NCI-H2196 treated with DMSO at 0.1 percent for 48 hours (cell line): Measurements from ENCODE around the gene IGFL1.
A peak's percentile ranks its signal among the peaks of the same experiment; 100 is the strongest.
"Not testable (repeated sequence)": the region's sequence is repeated elsewhere in the genome, so short reads cannot be mapped to it uniquely, and the experiment has no call there.

ENCODE experiments used
- DNase-seq: peaks from one replicate; lab custom pipeline; 2025; ENCODE audit not compliant: unreplicated experiment; lab: John Stamatoyannopoulos, UW

Gene IGFL1

DNA sequence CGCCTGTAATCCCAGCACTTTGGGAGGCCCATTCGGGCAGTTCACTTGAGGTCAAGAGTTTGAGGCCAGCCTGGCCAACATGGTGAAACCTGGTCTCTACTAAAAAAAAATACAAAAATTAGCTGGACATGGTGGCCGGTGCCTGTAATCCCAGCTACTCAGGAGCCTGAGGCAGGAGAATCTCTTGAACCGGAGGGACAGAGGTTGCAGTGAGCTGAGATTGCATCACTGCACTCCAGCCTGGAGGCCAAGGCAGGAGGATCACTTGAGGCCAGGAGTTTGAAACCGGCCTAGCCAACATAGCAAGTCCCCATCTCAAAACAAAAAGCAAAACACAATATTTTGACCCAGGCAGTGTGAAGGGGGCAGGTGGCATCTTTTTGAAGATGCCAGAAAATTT lies 35.3 kb downstream of the IGFL1 start:
- DNase-seq: not testable (repeated sequence)

- peak; percentile 53 for DNase-seq
Measured at GRCh38 chr19:46265217-46265828, 35.8 kb downstream of the IGFL1 start.

DNA sequence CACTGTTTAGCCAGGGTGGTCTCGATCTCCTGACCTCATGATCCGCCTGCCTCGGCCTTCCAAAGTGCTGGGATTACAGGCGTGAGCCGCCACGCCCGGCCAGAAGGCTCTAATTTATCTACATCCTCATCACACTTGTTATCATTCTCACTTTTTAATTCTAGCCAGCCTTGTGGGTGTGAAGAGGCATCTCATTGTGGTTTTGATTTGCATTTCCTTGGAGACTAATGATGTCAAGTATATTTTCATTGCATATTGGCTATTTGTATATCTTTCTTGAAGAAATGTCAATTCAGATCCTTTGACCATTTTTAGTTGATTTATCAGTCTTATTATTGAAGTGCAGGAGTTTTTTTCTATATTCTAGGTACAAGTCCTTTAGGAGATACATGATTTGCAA lies 39.6 kb downstream of the IGFL1 start:
- DNase-seq: no peak

DNA sequence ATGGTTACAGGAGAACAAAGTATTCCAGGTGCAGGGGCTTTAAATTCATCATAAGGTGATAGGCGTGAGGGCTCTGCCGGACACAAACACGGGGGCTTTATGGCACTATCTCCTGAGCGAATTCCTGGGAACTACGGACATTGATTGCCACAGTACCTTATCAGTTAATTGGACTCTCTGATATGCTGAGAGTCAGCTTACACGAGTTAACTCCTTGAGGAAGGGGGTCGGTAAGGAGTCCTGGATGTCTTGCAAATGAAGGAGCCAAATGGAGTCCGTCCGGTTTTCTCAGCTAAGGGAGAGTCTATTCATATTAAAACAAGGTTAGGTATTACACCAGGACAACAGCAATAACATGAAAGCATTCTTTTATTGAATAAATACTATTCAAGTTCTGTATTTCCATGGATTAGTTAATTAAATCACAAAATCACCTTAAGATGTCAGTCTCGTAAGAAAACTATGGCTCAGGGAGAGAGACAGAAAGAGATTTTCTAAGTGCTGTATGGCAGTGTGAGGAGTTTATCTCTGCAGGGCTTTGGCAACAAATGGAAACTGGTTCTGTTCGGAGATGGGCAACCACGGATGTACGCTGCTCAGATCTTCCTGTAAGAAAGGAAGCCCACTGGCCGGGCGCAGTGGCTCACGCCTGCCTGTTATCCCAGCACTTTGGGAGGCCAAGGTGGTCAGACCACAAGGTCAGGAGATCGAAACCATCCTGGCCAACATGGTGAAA lies 41.1 kb downstream of the IGFL1 start:
- no peak for DNase-seq

DNA sequence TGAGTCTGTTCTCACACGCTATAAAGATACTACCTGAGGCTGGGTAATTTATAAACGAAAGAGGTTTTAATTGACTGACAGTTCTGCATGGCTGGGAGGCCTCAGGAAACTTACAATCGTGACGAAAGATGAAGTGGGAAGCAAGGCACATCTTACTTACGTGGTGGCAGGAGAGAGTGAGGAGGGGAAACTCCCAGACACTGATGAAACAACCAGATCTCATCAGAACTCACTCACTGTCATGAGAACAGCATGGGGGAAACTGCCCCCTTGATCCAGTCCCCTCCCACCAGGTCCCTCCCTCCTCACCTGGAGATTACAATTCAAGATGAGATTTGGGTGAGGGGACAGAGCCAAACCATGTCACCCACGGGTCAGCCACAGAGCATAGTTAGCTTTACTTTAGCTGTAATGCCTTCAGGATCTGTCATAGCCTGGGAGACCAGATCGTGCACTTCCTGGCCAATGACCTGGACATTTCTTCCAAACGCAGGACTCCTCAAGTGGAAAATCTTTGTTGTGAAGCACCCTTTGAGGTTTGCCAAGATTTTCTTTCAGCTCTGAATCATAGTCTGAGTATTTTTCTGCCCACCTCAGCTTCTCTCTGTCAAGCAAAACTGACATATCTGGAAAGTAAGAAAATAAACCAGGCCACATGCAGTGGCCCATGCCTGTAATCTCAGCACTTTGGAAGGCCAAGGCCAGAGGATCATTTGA lies 42.1 kb downstream of the IGFL1 start:
- no peak for DNase-seq

DNA sequence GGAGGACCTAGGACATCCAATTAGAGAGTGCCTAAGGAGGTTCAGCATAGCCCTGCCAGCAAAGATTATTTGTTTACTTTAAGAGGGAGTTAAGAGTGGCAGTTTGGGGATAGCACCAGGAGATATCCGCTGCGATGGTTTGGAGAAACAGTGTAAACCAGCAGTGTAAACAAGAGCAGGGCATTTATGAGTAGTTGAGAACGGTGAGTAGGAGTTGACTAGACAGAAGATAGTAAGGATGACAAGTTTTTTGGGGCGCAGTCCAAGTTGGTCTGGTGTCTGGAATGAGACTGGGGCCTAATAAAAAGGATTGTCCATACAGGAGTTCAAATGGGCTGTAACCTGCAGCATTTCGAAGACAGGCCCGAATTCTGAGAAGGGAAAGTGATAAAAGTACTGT lies 44.4 kb downstream of the IGFL1 start:
- not testable (repeated sequence) for DNase-seq

DNA sequence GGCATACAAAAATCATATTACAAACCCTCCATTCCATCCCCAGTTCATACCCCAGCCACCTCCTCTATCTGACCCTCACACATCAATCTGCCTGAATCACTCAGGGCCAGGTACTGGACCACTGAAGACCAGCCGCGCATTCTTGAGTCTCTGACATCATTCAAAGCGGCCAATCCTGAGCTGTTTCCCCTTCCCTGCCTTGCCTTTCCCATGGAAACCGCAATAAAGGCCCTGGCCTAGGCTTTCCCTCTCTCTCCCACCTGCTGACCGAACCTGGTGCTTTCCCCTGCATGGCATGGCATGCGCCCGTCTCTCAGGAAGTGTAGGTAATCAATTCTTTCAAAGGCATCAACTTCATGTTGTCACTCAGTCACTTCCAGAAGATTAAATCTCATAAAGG lies 49.6 kb downstream of the IGFL1 start:
- DNase-seq: no peak
